ENCODE results near the gene PTCSC3.

PTCSC3 gene

GRCh38 chr14:36176524-36176923 lies at the start of gene PTCSC3:
TSS of gene PTCSC3 (minus strand) at chr14:36176722.
- TF ChIP-seq CTCF (IDR thresholded peaks at IDR 0.05; ENCODE audit: low read depth, low read length), result no peak
- DNase-seq (ENCODE audit: low read depth, low spot score), result no peak
- no peak within 1 kb of the TSS for H3K4me3 ChIP-seq (ENCODE audit: low read depth, low read length)
- in situ Hi-C loops (cut with HindIII; ENCODE audit: low sequenced_read_pairs), result no loop called here

GRCh38 chr14:36226164-36226563 lies 49.6 kb upstream of the PTCSC3 start:
- TF ChIP-seq CTCF (IDR thresholded peaks at IDR 0.05; ENCODE audit: low read depth, low read length), result no peak
- in situ Hi-C loops (cut with HindIII; ENCODE audit: low sequenced_read_pairs), result no loop called here
- no peak overlapping the region for H3K4me3 ChIP-seq (ENCODE audit: low read depth, low read length)
- no peak for DNase-seq (ENCODE audit: low read depth, low spot score)

GRCh38 chr14:36224176-36224575 lies 47.7 kb upstream of the PTCSC3 start:
- in situ Hi-C loops (cut with HindIII; ENCODE audit: low sequenced_read_pairs), result no loop called here
- H3K4me3 ChIP-seq (ENCODE audit: low read depth, low read length), result no peak overlapping the region
- TF ChIP-seq CTCF (IDR thresholded peaks at IDR 0.05; ENCODE audit: low read depth, low read length), result no peak
- DNase-seq (ENCODE audit: low read depth, low spot score), result no peak

- no peak overlapping the region for H3K4me3 ChIP-seq (ENCODE audit: low read depth, low read length)
- no peak for DNase-seq (ENCODE audit: low read depth, low spot score)
- TF ChIP-seq CTCF (IDR thresholded peaks at IDR 0.05; ENCODE audit: low read depth, low read length), result no peak
- in situ Hi-C loops (cut with HindIII; ENCODE audit: low sequenced_read_pairs), result no loop called here
These were observed 47.0 kb upstream of the PTCSC3 start for GRCh38 chr14:36223558-36223957.

- in situ Hi-C loops (cut with HindIII; ENCODE audit: low sequenced_read_pairs), result no loop called here
- H3K4me3 ChIP-seq (ENCODE audit: low read depth, low read length), result no peak overlapping the region
- no peak for TF ChIP-seq CTCF (IDR thresholded peaks at IDR 0.05; ENCODE audit: low read depth, low read length)
- DNase-seq (ENCODE audit: low read depth, low spot score), result no peak
These were observed 46.5 kb upstream of the PTCSC3 start for GRCh38 chr14:36222952-36223468.

- DNase-seq (ENCODE audit: low read depth, low spot score), result no peak
- in situ Hi-C loops (cut with HindIII; ENCODE audit: low sequenced_read_pairs), result no loop called here
- no peak overlapping the region for H3K4me3 ChIP-seq (ENCODE audit: low read depth, low read length)
- TF ChIP-seq CTCF (IDR thresholded peaks at IDR 0.05; ENCODE audit: low read depth, low read length), result no peak
These were observed 45.8 kb upstream of the PTCSC3 start for GRCh38 chr14:36222337-36222736.

- TF ChIP-seq CTCF (IDR thresholded peaks at IDR 0.05; ENCODE audit: low read depth, low read length), result no peak
- in situ Hi-C loops (cut with HindIII; ENCODE audit: low sequenced_read_pairs), result no loop called here
These were observed 44.6 kb upstream of the PTCSC3 start for GRCh38 chr14:36221112-36221511.

More at GRCh38 chr14:36221112-36221511, 44.6 kb upstream of the PTCSC3 start:
- H3K4me3 ChIP-seq (ENCODE audit: low read depth, low read length), result no peak overlapping the region
- DNase-seq (ENCODE audit: low read depth, low spot score), result no peak

Measured in astrocyte of the spinal cord (primary cell).